GM06990 (cell line): ENCODE results near the gene STX12.
A peak's percentile ranks its signal among the peaks of the same experiment; 100 is the strongest.

Source experiments
- DNase-seq: peaks from one replicate; pipeline ENCODE4 v3.0.0-alpha.2; 2011; ENCODE audit not compliant: insufficient read length; ENCODE audit errors: extremely low read depth
- H3K27me3 ChIP-seq: replicated peaks from 2 replicates; pipeline ENCODE4 v1.6.0; 2011; ENCODE audit warnings: low read length; ENCODE audit not compliant: control insufficient read depth, insufficient read depth
- H3K36me3 ChIP-seq: 2 replicates; pipeline ENCODE4 v1.5.1; 2011; ENCODE audit warnings: low read length; ENCODE audit not compliant: control insufficient read depth, insufficient read depth
- H3K4me3 ChIP-seq: replicated peaks from 2 replicates; pipeline ENCODE4 v1.5.1; 2011; ENCODE audit warnings: low read depth, mild to moderate bottlenecking, control low read depth, low read length
- CTCF ChIP-seq: IDR thresholded peaks from 2 replicates; pipeline ENCODE4 v1.5.1; 2011; ENCODE audit warnings: low read length, control low read depth, mild to moderate bottlenecking, inconsistent platforms; ENCODE audit not compliant: insufficient read depth, poor library complexity, severe bottlenecking

Gene STX12

GRCh38 chr1:27862671-27863537 lies 89.9 kb downstream of the STX12 start:
- no peak for TF ChIP-seq CTCF
- peak; percentile 52 for DNase-seq

DNA sequence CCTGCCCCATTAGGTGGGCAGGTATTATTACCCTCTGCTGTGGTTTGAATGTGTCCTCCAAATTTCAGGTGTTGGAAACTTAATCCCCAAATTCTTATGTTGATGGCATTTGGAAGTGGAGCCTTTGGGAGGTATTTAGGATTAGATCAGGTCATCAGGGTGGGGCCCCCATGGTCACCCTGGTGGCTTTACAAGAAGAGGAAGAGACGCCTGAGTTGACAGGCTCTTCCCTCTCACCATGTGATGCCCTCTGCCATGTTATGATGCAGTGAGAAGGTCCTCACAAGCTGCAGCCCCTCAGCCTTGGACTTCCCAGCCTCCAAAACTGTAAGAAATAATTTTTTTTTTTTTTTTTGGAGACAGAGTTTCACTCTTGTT lies 90.5 kb downstream of the STX12 start:
- no peaks in the 10 kb centered on the region for H3K36me3 ChIP-seq
- H3K4me3 ChIP-seq, result no peak overlapping the region
- TF ChIP-seq CTCF, result no peak
- no peaks in the 10 kb centered on the region for H3K27me3 ChIP-seq
- DNase-seq, result no peak

More at GRCh38 chr1:27862671-27863537, 89.9 kb downstream of the STX12 start:
- Histone ChIP-seq H3K36me3 (no peaks in the 10 kb centered on the region), H3K4me3 (no peak overlapping the region), H3K27me3 (no peaks in the 10 kb centered on the region)

DNA sequence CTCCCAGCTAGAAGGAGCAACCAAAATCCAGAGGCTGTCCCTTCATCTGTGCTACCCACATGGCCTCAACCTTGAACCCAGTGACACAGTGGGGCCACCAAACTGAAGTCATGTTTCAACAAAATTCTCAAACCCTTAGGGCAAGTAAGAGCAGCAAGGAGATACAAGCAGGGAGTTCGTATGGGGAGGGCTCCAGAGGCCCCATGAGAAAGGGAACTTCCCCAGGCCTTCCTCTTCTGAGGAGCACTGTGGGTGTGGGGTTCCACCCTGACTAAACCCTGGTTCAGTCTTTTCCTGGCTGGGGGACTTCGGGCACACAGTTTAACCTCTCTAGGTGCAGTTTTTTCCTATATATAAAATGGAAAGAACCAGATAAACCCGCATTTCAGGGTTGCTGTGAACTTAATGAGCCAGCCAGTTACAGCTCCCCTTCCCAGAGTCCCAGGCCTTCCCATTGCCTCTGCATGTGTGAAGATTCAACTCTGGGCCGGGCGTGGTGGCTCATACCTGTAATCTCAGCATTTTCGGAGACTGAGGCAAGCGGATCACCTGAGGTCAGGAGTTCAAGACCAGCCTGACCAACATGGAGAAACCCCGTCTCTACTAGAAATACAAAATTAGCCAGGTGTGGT lies 91.4 kb downstream of the STX12 start:
- Histone ChIP-seq H3K27me3 (no peaks in the 10 kb centered on the region), H3K36me3 (no peaks in the 10 kb centered on the region), H3K4me3 (no peak overlapping the region)
- TF ChIP-seq CTCF, result no peak
- no peak for DNase-seq

GRCh38 chr1:27865821-27866220 lies 92.8 kb downstream of the STX12 start:
- DNase-seq, result no peak
- no peaks in the 10 kb centered on the region for H3K27me3 ChIP-seq
- no peak for TF ChIP-seq CTCF
- no peaks in the 10 kb centered on the region for H3K36me3 ChIP-seq
- H3K4me3 ChIP-seq, result no peak overlapping the region

DNA sequence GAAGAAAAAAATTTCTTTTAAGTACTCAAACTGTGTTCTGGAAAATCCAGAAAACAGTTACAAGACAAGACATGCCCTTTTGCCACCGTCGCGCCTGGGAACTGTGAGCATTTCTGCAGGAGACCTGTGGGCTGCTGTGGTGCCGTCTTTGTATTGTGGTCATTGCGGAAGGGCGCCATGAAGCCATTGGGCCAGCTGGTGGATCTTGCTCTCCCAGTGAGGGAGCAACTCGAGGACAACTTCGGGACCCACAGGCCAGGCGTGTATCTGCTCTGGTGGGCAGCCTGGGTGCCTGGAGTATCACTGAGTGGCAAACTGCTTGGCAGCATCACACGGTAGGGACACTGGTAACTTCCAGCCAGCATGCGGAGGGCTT lies 95.5 kb downstream of the STX12 start:
- TF ChIP-seq CTCF, result no peak
- DNase-seq, result no peak
- no peaks in the 10 kb centered on the region for H3K36me3 ChIP-seq
- H3K27me3 ChIP-seq, result no peaks in the 10 kb centered on the region
- H3K4me3 ChIP-seq, result no peak overlapping the region
